WERI-Rb-1 (cell line): ENCODE data around the gene ACP2.
A peak's percentile ranks its signal among the peaks of the same experiment; 100 is the strongest.

ENCODE experiments used
- DNase-seq: peaks from one replicate; pipeline ENCODE4 v3.0.0-alpha.2; 2020
- H3K27ac ChIP-seq: fragments of 250-450 bp; sonication (Bioruptor Pico); 2 replicates; pipeline ENCODE4 v1.5.1; 2020; ENCODE audit warnings: mild to moderate bottlenecking, moderate library complexity
- H3K27me3 ChIP-seq: fragments of 250-450 bp; sonication (Bioruptor Pico); 2 replicates; pipeline ENCODE4 v1.5.1; 2021; ENCODE audit warnings: mild to moderate bottlenecking, low read depth, moderate library complexity; ENCODE audit not compliant: insufficient read depth, severe bottlenecking
- H3K36me3 ChIP-seq: fragments of 250-450 bp; sonication (Bioruptor Pico); 2 replicates; pipeline ENCODE4 v1.5.1; 2020; ENCODE audit warnings: mild to moderate bottlenecking, moderate library complexity
- H3K4me3 ChIP-seq: 2 replicates; pipeline ENCODE4 v1.5.1; 2011; ENCODE audit warnings: low read depth, mild to moderate bottlenecking, control low read depth, low read length
- H3K9me3 ChIP-seq: fragments of 250-450 bp; sonication (Bioruptor Pico); 2 replicates; pipeline ENCODE4 v1.5.1; 2021; ENCODE audit warnings: mild to moderate bottlenecking, moderate library complexity; ENCODE audit not compliant: severe bottlenecking
- TF ChIP-seq, protein P1 (sequence below): IDR thresholded peaks from 2 replicates; pipeline ENCODE4 v1.5.1; 2011; ENCODE audit warnings: low read depth, mild to moderate bottlenecking, control low read depth, inconsistent platforms, low read length

The ACP2 gene, protein sequence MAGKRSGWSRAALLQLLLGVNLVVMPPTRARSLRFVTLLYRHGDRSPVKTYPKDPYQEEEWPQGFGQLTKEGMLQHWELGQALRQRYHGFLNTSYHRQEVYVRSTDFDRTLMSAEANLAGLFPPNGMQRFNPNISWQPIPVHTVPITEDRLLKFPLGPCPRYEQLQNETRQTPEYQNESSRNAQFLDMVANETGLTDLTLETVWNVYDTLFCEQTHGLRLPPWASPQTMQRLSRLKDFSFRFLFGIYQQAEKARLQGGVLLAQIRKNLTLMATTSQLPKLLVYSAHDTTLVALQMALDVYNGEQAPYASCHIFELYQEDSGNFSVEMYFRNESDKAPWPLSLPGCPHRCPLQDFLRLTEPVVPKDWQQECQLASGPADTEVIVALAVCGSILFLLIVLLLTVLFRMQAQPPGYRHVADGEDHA

DNA sequence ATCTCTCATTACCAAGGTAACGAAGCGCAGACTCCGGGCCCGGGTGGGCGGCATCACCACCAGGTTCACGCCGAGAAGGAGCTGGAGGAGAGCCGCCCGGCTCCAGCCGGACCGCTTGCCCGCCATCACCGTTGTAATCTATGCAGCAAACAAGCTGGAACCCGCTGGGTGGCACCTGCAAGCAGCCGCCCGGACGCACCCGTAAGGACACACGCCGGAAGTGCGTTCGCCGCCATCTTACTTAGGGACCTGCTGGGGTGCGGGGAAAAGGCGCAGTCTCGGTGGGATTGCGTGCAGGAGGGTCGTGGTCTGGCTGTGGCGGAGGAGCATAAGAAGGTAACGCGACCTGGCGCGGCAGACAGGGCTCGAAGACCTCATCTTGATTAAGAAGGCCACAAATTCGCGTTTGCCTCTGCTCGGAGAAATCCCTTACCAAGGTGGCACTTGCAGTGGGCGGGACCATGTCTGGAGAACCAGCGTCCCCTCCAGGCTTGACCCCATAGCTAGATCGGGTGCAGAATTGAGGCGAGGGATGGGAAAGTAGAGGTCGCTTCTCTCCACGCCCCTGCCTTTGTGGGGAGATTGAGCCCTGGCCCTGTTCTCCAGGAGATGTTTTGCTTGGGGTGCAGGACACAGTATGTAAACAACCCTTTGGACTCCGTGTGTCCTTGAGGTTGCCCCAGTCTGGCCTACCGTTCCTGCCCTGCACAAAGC lies at the start of gene ACP2:
ACP2 (minus strand) TSS at position 151 of the 714 bp plus-strand sequence; CDS start at position 126, 25 bp downstream.
- Histone ChIP-seq H3K36me3 (peaks cover 29% of the 10 kb centered on the region), H3K27me3 (no peaks in the 10 kb centered on the region), H3K27ac (peak within 1 kb of the TSS; percentile 95), H3K4me3 (peak within 1 kb of the TSS; percentile 88), H3K9me3 (no peaks in the 10 kb centered on the region)
- TF ChIP-seq, protein P1, sequence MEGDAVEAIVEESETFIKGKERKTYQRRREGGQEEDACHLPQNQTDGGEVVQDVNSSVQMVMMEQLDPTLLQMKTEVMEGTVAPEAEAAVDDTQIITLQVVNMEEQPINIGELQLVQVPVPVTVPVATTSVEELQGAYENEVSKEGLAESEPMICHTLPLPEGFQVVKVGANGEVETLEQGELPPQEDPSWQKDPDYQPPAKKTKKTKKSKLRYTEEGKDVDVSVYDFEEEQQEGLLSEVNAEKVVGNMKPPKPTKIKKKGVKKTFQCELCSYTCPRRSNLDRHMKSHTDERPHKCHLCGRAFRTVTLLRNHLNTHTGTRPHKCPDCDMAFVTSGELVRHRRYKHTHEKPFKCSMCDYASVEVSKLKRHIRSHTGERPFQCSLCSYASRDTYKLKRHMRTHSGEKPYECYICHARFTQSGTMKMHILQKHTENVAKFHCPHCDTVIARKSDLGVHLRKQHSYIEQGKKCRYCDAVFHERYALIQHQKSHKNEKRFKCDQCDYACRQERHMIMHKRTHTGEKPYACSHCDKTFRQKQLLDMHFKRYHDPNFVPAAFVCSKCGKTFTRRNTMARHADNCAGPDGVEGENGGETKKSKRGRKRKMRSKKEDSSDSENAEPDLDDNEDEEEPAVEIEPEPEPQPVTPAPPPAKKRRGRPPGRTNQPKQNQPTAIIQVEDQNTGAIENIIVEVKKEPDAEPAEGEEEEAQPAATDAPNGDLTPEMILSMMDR = peak; percentile 64
- peak; percentile 90 for DNase-seq

DNA sequence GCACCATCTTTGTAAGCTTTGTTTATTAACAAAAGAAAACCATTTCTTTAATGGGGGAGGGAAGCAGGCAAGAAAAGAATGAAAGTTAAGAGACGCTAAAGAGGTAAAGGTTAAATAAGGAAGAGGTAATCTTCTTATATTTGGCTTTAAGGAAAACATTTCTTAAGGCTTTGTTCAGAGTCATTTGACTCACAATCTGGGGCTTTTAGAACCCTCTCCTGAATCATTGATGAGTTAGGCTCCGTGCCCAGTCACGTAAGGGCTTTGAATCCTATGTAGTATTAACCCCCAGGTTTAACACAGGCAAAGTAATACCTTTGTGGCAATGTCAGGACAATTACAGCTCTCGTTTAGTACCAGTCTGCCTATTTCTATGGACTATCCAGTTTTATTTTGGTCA lies 47.4 kb upstream of the ACP2 start:
- DNase-seq = no peak
- TF ChIP-seq, protein P1 = no peak
- Histone ChIP-seq H3K4me3 (no peak overlapping the region), H3K27me3 (no peaks in the 10 kb centered on the region), H3K9me3 (no peaks in the 10 kb centered on the region), H3K36me3 (peaks cover 79% of the 10 kb centered on the region), H3K27ac (peak overlapping the region; percentile 26; the same call in 1 of the 2 replicates)

GRCh38 chr11:47295385-47295784 lies 46.8 kb upstream of the ACP2 start:
- H3K36me3 ChIP-seq = peaks cover 80% of the 10 kb centered on the region
- TF ChIP-seq, protein P1 = no peak
- DNase-seq = no peak

DNA sequence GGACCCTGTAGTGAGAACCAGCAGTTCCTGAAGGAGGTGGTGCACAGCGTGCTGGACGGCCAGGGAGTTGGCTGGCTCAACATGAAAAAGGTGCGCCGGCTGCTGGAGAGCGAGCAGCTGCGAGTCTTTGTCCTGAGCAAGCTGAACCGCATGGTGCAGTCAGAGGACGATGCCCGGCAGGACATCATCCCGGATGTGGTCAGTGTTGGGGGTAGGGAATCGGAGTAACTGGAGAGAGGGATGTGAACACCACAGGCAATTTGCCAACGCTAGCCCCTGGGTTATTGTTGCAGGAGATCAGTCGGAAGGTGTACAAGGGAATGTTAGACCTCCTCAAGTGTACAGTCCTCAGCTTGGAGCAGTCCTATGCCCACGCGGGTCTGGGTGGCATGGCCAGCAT lies 41.2 kb upstream of the ACP2 start:
- Histone ChIP-seq H3K4me3 (no peak overlapping the region), H3K27me3 (no peaks in the 10 kb centered on the region), H3K27ac (no peak overlapping the region), H3K36me3 (peaks cover 86% of the 10 kb centered on the region), H3K9me3 (no peaks in the 10 kb centered on the region)
- no peak for DNase-seq
- TF ChIP-seq, protein P1 = no peak

More at GRCh38 chr11:47295385-47295784, 46.8 kb upstream of the ACP2 start:
- Histone ChIP-seq H3K4me3 (no peak overlapping the region), H3K9me3 (no peaks in the 10 kb centered on the region), H3K27ac (no peak overlapping the region), H3K27me3 (no peaks in the 10 kb centered on the region)

- H3K27ac ChIP-seq = no peak overlapping the region
- no peaks in the 10 kb centered on the region for H3K27me3 ChIP-seq
- H3K9me3 ChIP-seq = no peaks in the 10 kb centered on the region
- no peak overlapping the region for H3K4me3 ChIP-seq
- TF ChIP-seq, protein P1 = no peak
- DNase-seq = no peak
- peaks cover 95% of the 10 kb centered on the region for H3K36me3 ChIP-seq
Measured at GRCh38 chr11:47288066-47288465, 39.5 kb upstream of the ACP2 start.
